HFF-Myc (cell line): ENCODE results near the gene RARRES1.

Source experiments
- DNase-seq: peaks from one replicate; pipeline ENCODE4 v3.0.0-alpha.2; 2011; ENCODE audit warnings: low read depth; ENCODE audit errors: extremely low read depth
- H3K4me3 ChIP-seq: replicated peaks from 2 replicates; pipeline ENCODE4 v1.5.1; 2011; ENCODE audit warnings: low read depth, mild to moderate bottlenecking, control low read depth, low read length
- CTCF ChIP-seq: IDR thresholded peaks from 2 replicates; pipeline ENCODE4 v1.5.1; 2012; ENCODE audit warnings: mild to moderate bottlenecking, low read depth, low read length, control low read depth; ENCODE audit errors: missing control alignments

Gene RARRES1

GRCh38 chr3:158731938-158732855 lies at the start of gene RARRES1:
Gene RARRES1, minus strand, starts transcription at chr3:158732457. Its CDS starts 42 bp downstream, at chr3:158732415.
- no peak for DNase-seq
- H3K4me3 ChIP-seq: peak within 1 kb of the TSS; percentile 46

GRCh38 chr3:158781849-158782248 lies 49.6 kb upstream of the RARRES1 start:
- H3K4me3 ChIP-seq: no peak overlapping the region
- no peak for TF ChIP-seq CTCF
- DNase-seq: no peak

More at GRCh38 chr3:158731938-158732855, at the start of gene RARRES1:
- no peak for TF ChIP-seq CTCF

GRCh38 chr3:158781191-158781590 lies 48.9 kb upstream of the RARRES1 start:
- no peak for DNase-seq
- no peak overlapping the region for H3K4me3 ChIP-seq
- TF ChIP-seq CTCF: no peak

- no peak overlapping the region for H3K4me3 ChIP-seq
- TF ChIP-seq CTCF: no peak
- DNase-seq: no peak
Measured at GRCh38 chr3:158780766-158781165, 48.5 kb upstream of the RARRES1 start.

- H3K4me3 ChIP-seq: no peak overlapping the region
- TF ChIP-seq CTCF: no peak
- DNase-seq: no peak
Measured at GRCh38 chr3:158777161-158777873, 45.1 kb upstream of the RARRES1 start.

GRCh38 chr3:158776531-158776930 lies 44.3 kb upstream of the RARRES1 start:
- DNase-seq: no peak
- H3K4me3 ChIP-seq: no peak overlapping the region
- TF ChIP-seq CTCF: no peak
